ENCODE measurements around the gene ARX. TPM values are rescaled to one million over a fixed set of nuclear protein-coding genes. Genes with fewer than 3 reads are reported as not detected.

The ARX gene
- total and polyA plus RNA-seq, 2 of the 8 experiments (the other 6 are each of a cell fraction or from before 2014, with no cell fraction given) = not detected

DNA sequence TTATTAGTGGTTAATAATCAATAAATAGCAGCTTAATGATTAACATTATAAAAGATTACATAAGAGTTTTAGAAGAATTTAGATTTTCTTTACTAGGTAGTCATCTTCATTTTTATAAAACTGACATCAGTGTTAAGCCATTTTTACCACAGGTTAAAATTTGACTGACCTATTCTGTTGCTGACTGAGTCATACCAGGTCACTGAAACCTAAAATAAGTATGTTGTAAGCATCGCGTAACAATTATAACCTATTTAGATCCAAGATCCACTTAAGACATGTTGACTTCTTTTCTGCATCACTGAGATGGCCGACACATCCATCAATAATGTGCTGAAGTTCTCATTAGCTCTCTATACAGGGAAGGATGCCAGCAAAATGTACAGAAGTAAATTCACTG lies 36.7 kb downstream of the ARX start (continued):
- TF ChIP-seq EZH2 (IDR thresholded peaks at IDR 0.05; ENCODE audit: low read depth, low read length, severe bottlenecking) (no peak), SIRT6 (IDR thresholded peaks at IDR 0.05; ENCODE audit: low read length) (no peak)
